Measurements from ENCODE around the gene CDK11B.
"Not testable (repeated sequence)": the region's sequence is repeated elsewhere in the genome, so short reads cannot be mapped to it uniquely, and the experiment has no call there.

The CDK11B gene

DNA sequence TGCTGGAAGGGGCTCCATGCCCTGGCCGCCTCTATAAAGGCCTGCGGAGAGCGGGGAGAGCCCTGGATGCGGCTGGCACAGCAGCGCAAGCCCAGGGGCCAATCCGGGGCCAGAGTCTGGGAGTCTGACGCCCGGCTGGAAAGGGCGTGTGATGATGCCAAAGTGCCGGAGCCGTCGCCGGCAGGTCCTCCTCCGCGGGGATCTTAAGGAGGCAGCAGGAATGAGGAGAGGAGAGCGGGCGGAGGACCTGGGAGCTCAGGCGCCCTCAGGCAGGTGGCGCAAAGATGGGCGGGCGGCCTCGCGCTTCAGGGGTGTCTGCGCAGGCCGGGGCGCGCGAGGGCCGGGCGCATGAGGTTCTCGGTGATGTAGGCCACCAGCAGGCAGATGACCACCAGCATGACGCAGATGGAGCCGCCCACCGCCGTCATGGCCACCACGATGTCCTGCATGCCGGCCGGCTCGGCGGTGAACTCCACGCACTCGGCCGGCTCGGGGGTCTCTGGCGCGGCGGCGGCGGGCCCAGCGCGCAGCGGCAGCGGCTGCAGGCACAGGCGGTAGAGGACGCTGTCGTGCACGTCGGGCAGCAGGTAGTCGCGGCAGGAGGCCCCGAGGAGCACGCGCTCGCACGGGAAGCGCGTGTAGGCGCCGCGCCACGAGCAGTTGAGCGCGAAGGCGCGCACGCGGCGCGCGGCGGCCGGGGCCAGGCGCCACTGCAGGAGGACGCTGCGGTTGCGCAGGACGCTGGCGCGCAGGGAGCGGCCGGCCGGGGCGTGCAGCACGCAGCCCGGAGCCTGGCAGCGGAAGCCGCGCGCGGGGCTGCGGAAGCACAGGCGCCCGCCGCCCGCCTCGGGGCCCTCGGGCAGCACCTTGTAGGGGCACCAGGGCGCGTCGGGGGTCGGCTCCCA lies 59.5 kb downstream of the CDK11B start:
- no peak for DNase-seq (ENCODE audit: low spot score)

DNA sequence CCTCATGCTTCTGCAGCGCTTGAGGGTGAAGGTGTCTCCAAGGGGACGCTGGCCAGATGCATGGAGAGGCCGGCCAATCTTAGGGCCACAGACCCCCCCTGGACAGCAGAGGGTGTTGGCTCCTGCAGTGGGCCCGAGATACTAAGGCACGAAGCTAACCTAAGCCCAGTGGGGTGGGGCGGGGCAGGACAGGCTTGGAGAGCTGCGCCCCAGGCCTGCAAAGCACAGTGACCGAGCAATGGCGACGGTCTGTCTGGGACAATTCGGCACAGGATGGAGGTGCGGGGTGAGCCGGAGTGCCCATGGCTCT lies 60.1 kb downstream of the CDK11B start:
- DNase-seq (ENCODE audit: low spot score), result no peak

DNA sequence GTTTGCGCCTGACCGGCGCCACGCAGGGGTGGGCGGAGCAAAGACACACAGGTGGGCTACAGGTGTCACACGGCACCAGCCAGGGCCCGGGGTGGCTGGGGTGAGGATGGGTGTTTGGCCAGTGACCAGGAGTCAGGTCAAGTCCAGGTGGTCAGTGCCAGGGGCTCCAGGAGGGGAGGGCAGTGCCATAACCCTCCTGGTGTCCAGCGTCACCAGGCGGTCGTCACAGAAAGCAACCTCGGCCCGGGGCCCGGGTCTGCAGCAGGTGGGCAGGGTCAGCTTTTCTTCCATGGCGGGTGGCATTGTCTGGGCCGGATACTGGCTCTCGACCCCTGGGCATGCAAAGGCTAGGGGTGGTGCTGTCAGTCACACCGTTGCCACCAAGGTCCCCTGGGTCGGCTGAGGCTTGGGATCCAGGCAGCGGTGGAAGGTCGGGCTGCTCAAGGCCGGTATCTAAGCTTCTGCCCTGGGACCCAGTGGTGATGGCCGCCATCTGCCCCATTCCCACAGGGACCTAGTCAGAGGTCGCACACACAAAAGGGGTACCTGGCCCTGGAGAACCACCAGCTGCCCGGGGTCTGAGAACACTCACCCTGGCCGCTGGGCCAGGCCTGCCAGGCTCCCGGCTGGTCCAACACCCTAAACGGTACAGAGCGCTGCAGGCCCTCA lies 60.6 kb downstream of the CDK11B start:
- no peak for DNase-seq (ENCODE audit: low spot score)

DNA sequence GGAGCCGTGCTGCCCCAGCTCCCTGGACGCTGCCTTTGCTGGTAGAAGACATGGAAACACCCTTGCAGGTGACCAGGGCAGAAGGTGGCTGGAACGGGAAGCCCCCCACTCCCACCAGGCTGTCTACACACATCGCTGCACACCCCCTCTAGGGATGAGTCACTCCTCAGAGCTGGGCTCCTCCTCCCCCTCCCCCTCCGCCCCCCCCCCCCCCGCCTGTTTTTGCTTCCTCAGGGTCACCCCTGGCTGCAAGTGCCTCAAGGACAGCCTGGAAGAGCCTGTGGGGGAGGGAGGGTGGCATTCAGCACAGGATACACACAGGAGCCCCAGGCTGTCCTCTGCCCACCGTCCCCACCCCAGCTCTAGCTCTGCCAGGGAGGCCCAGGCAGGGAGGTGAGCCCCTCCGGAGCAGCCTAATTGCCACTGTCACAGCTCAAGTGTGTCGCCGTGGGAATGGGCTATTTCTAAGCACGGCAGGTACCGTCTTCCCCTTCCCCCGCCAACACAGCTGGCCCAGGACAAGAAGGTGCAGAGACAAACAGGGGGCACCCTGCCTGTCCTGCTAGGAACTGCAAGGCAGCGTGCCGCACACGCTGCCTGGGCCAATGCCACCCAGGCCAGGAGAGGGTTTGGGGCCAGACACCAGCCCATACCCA lies 61.4 kb downstream of the CDK11B start:
- DNase-seq (ENCODE audit: low spot score), result no peak

DNA sequence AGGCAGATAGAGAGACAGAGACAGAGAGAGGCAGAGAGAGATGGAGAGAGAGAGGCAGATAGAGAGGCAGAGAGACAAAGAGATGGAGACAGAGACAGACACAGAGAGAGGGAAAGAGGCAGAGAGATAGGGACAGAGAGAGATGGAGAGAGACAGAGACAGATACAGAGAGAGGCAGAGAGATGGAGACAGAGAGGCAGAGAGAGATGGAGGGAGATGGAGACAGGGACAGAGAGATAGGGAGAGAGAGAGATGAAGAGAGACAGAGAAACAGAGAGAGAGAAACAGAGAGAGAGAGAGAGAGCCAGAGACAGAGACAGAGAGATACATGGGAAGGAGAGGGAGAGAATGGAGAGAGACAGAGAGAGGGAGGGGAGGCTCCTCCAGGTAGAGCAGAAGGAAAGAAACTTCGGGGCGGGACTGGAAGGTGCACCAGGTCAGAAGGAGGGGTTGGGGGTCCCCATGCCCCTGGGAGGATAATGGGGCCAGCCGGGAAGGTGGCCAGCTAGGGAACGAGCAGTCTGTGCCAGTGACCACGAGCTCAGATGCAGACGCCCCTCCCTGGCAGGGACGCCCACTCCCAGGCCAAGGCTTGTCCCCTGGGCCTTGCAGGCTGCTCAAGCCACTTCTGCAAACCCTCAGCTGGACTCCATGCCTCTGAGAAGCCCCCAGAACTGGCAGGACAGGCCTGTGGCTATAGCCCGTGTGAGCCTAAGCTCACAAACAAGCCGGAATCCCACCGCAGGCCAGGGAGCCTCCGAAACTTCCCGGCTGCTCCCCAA lies 62.1 kb downstream of the CDK11B start:
- DNase-seq (ENCODE audit: low spot score), result no peak

DNA sequence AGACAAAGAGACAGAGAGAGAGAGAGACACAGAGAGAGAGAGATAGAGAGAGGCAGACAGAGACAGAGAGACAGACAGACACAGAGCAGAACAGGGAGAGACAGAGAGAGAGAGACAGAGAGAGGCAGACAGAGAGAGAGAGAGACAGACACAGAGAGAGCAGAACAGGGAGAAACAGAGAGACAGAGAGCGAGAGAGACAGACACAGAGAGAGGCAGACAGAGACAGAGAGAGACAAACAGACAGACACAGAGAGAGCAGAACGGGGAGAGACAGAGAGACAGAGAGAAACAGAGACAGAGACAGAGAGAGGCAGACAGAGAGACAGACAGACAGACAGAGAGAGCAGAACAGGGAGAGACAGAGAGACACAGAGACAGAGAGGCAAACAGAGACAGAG lies 63.5 kb downstream of the CDK11B start:
- DNase-seq (ENCODE audit: low spot score), result not testable (repeated sequence)

DNA sequence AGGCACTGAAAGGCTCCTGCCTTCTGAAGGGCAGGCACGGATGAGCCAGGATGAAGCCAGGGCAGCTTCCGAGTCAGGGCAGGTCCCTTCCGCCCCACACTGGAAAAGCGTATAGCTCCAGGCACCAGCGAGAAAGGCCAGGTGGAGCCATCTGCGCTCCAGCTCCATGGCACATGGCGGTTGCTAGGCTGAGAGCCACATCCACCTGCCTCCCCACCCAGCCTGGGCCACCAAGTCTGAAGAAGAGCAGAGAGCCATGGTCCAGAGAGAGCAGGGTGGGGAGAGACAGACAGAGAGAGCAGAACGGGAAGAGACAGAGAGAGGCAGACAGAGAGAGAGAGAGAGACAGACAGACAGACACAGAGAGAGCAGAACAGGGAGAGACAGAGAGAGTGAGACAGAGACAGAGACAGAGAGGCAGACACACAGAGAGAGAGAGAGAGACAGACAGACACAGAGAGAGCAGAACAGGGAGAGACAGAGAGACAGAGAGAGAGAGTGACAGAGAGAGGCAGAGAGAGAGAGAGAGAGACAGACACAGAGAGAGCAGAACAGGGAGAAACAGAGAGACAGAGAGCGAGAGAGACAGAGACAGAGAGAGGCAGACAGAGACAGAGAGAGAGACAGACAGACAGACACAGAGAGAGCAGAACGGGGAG lies 64.1 kb downstream of the CDK11B start:
- DNase-seq (ENCODE audit: low spot score), result no peak

DNA sequence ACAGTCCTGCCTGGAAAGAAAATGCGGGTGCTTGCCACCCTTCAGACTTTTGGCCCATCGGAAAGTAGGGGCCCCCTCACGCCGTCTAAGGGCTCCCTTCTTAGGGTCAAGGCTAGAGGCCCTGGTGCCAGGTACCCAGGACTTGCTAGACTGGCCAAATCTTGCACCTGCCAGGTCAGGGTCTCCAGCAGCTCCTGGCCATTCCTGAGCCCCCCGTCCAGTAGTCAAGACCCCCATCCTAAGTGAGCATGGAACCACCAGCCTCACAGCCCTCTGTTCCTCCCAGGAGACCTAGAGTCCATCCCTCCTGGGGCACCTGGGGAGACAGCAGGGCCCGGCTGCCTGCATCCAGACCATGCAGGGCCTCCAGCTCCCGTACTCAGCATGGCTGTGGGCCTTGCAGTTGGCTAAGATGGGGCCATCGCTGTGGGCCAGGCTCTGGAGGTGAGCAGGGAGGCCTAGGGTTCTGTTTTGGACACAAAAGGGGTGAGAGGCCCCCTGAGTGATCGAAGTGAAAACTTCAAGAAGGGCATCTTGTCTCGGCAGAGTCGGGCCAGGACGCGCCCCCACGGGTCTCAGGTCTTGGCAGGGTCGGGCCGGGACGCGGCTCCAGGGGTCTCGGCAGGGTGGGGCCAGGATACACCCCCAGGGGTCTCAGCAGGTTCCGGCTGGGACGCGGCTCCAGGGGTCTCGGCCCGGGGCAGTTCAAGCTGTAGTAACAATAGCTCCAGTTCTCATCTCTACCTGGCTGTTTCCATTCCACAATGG lies 64.8 kb downstream of the CDK11B start:
- no peak for DNase-seq (ENCODE audit: low spot score)

DNA sequence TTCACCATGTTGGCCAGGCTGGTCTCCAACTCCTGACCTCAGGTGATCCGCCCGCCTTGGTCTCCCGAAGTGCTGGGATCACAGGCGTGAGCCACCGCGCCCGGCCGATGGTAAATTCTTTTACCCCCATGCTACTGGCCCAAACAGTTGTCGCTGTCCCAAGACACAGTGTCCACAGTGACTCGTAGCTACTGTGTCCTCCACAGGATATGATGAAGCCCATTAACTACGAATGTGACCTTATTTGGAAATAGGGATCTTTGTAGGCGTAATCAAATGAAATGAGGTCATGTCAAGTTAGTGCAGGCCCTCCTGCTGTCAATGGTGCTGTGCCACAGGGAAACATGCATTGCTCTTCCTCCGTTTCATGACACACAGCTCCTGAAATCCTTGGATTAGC lies 67.4 kb downstream of the CDK11B start:
- no peak for DNase-seq (ENCODE audit: low spot score)

Measured in putamen (tissue), 1 donor.